Inflammatory macrophage treated with lipopolysaccharide for 4 hours (primary cell): ENCODE results near the gene RIPK3.

Experiments
- DNase-seq: peaks from one replicate; pipeline ENCODE4 v3.0.0-alpha.2; 2020

Gene RIPK3

GRCh38 chr14:24299255-24300191 lies 40.3 kb downstream of the RIPK3 start, which contains the start of the genes DHRS1 and NOP9:
DHRS1 (minus strand) TSS chr14:24299780; CDS start chr14:24299106, 674 bp downstream.
NOP9 (plus strand) TSS chr14:24299850; CDS start chr14:24299955, 105 bp downstream.
- DNase-seq: peak; percentile 89

DNA sequence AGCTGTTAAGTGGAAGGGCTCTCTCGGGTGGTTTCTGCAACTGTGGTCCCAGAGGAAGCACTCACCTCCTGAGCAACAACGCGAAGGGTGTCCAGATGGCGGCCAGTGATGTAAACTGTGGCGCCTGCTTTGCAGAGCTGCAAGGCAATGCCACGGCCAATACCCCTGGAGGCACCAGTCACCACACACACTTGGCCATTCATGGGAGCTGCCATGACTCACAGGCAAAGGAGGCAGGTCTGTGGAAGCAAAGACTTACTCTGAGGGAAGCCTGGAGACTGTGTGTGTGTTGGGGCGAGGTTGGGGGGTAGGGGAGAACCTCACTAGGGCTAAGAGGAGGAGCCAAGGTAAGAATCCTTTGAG lies 40.9 kb downstream of the RIPK3 start:
- peak; percentile 28 for DNase-seq

- peak; percentile 50 for DNase-seq
Measured at GRCh38 chr14:24297190-24297964, 42.4 kb downstream of the RIPK3 start.

DNA sequence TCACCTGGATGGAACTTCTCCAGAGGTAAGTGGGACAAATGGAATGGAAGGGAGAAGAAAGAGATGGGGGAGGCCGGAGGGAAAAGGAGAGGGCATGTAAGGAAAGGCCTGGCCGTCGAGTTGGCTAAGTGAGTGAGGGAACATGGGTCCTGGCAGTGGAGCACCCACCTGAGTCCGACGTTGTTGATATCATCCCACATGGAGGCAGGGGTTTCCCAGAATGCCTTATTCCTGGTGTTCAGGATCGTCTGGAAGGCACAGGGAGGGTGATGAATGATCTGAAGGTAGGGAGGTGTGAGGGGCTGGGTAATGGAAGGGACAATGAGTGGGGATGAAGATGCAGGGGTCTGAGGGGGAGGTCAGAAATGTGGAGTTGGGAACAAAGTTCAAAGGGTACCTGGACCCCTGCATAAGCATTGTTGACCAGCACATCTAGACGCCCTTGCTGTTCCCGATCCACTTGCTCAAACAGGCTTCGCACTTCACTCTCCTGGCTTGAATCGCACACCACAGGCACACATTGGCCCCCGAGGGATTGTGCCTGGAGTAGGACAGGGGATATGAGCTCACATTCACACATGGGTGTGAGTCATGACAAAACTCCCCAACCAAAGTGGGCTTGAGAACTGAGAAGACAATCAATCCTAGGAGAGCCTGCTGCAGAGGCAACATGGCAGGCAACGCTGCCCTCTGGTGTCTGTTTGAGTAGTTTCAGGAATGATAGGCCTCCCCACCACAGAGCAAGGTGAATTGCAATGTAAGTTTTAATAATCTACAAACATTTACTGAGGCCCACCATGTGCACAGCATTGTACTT lies 43.2 kb downstream of the RIPK3 start:
- DNase-seq: peak; percentile 91

GRCh38 chr14:24293525-24293924 lies 46.3 kb downstream of the RIPK3 start:
- DNase-seq: no peak

GRCh38 chr14:24292118-24292807 lies 47.5 kb downstream of the RIPK3 start:
- DNase-seq: no peak

DNA sequence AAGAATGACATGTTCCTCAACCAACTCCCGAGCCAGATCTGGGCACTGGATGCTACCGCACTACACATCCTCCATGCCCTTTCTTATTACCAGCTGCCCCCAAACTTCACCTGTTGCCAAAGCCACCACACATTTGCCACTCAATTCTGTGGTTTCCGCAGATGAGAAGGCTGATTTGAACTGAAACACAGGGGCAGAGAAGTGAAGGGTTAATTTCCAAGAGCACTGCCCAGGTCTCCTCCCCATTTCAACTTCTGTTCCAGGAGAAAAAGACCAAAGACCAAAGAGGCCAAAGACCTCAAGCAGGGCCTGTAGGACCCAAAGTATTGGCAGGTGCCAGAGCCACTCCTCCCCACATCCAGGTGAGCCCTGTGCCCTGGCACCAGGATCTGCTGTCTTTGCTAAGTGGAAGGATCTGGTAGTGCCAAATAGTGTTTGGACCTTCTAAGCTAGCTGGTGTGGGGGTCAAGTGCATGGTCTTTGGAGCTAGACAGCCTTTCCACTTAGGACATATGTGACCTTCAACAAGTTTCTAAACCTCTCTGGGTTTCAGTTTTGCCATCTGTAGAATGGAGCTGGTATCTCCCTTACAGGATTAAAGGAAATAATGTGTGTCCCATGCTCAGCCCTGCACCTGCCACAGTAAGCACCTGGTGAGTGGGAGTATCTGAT lies 48.2 kb downstream of the RIPK3 start:
- no peak for DNase-seq

DNA sequence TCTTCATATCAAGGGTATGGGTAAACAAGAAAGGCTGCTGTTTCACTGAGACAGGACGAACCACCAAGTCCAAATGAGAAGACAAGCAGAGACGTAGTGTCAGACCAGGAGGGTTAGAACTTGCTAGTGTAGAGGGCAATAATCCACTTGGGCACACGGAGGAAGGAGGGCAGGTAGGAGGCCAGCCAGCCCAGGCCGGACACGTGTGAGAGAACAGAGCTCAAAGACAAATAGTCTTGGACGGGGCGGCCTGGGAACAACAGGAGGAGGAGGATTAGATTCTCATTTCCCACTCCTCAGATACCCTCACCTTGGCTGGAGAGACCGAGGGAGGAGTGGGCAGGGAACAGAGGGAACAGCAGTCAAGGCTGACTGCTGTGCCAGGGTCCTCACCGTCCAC lies 49.0 kb downstream of the RIPK3 start:
- DNase-seq: no peak

- no peak for DNase-seq
Measured at GRCh38 chr14:24289649-24290280, 50.0 kb downstream of the RIPK3 start.

DNA sequence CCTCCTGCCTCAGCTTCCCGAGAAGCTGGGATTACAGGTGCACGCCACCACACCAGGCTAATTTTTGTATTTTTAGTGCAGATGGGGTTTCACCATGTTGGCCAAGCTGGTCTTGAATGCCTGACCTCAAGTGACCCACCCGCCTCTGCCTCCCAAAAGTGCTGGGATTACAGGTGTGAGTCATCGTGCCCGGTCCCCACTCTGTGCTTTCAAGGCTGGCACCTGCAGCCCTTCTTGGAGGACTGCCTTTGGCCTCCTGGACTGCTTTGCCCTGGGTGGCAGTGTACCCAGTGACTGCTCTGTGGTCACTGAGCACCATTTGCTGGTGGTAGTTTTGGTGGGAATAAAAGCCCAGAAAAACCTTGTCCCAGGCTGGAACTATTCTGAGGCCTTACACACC lies 52.8 kb downstream of the RIPK3 start:
- DNase-seq: no peak
